DOHH2 (cell line): ENCODE measurements around the gene KRTAP4-7.

Experiments
- EZH2phosphoT487 ChIP-seq: fragments of 200-600 bp; sonication (generic); IDR thresholded peaks from 2 replicates; pipeline ENCODE4 v1.6.1; 2017; ENCODE audit warnings: borderline replicate concordance, mild to moderate bottlenecking, antibody characterized with exemption, low read length, moderate library complexity, mixed read lengths
- TF ChIP-seq, protein P1 (sequence below): fragments of 200-600 bp; sonication (generic); IDR thresholded peaks from one replicate; pipeline ENCODE4 v1.5.1; 2014; ENCODE audit warnings: antibody characterized with exemption, mild to moderate bottlenecking, low read depth, low read length; ENCODE audit not compliant: poor library complexity, severe bottlenecking

DNA sequence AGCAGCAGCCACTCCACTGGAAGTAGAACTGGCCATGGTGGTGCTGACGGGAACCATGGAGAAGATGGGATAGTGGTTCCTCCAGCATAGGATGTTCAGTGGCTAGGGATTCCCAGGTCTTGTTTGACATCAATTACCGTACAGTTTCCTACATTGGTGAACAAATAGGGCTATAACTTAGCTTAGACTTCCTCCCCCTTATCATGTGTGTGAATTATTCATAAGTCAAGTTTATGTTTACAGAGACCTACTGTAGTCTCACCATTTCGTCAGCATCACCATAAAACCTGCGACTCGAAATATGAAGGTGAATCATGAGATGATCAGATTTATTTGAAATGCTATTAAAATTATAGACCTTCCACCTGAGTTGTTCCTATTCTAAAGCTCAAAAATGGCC lies 25.2 kb upstream of the KRTAP4-7 start:
- TF ChIP-seq, protein P1, sequence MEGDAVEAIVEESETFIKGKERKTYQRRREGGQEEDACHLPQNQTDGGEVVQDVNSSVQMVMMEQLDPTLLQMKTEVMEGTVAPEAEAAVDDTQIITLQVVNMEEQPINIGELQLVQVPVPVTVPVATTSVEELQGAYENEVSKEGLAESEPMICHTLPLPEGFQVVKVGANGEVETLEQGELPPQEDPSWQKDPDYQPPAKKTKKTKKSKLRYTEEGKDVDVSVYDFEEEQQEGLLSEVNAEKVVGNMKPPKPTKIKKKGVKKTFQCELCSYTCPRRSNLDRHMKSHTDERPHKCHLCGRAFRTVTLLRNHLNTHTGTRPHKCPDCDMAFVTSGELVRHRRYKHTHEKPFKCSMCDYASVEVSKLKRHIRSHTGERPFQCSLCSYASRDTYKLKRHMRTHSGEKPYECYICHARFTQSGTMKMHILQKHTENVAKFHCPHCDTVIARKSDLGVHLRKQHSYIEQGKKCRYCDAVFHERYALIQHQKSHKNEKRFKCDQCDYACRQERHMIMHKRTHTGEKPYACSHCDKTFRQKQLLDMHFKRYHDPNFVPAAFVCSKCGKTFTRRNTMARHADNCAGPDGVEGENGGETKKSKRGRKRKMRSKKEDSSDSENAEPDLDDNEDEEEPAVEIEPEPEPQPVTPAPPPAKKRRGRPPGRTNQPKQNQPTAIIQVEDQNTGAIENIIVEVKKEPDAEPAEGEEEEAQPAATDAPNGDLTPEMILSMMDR = no peak
- no peak for TF ChIP-seq EZH2phosphoT487
